Smooth muscle cell of the brain vasculature (primary cell): ENCODE data around the gene HTR7.
"Not testable (repeated sequence)": the region's sequence is repeated elsewhere in the genome, so short reads cannot be mapped to it uniquely, and the experiment has no call there.

ENCODE experiments used
- DNase-seq: peaks from one replicate; pipeline ENCODE4 v3.0.0-alpha.2; 2012; ENCODE audit warnings: low read depth, low spot score

The HTR7 gene

DNA sequence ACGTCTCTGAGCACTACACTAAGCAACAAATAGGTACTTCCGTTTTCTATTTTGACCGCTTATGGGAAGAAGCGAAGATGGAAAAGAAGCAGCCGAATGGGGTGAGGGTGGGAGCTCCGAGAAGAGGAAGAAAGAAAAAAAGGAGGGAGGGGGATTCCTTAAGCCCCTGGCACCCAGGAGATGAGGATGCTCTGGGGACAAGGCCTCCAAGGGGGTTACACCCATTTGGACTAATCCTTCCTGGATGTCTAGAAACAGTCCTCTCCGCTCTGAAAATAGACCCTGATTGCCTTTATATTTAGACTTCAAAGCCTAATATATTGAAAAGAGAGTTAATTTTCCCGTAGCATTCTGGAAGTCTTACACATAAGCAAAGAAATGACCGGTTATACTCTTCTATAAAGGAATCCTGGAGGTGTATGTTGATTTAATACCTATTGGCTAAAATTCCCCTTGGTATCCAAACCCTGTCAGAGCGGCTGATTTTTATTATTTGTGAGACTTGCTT lies 676 bp upstream of the HTR7 start:
- no peak for DNase-seq

DNA sequence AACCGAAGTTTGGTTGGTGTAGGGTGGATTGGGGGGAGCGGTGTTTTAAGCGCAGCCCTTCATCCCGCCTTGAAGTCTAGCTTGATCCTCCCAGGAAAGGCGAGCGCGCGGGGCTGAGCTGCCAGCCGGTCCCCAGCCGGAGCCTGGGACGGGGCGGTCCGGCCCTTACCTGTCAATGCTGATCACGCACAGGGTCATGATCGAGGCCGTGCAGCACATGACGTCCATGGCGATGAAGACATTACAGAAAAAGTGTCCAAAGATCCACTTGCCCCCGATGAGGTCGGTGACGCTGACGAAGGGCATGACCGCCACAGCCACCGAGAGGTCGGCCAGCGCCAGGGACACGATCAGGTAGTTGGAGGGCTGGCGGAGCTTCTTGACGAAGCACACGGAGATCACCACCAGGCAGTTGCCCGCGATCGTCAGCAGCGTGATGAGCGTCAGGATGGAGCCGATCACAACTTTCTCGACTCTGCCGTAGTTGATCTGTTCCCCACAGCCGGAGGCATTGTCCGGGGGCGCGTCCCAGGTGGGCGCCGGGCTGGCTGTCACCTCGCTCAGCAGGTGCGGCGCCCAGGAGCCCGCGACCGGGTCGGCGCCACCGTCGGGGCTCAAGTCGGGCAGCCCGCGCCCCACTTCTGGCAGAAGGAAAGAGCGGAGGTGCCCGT lies 740 bp downstream of the HTR7 start:
- DNase-seq = no peak

DNA sequence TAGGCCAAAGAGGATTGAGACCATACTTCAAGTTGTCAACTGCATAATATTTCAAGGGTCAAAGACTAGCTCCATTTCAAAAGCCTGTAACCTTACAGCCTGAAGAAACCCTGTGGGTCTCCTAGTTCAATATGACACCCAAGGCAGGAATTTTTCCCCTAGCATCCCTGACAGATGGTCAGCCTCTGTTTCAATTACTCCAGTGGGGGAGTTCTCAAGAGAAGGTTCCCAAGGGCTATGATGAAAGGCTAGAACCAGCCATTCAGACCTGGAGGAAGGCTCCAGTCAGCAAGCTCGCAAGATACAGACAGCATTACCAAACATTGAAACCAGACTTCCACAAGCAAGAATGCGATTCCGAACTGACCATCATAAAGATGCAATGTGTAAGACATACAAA lies 1.6 kb downstream of the HTR7 start:
- DNase-seq = no peak

DNA sequence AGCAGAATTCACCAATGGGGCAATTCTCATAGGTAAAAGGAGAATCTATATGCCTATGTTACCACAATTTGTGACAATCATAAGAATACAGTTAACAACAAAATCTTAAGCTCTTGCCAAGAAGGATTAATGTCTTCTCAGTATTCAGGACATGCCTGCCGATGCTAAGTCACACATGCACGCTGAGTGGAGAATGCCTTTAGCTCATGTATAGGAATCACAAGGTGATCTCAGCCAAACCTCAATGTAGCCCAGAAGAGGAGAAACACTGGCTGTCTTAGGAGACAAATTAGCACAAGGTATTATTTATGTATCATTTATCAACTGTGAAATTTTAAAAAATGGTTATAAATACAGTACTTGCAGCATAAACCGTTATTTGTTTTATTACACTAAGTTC lies 2.7 kb downstream of the HTR7 start:
- no peak for DNase-seq

DNA sequence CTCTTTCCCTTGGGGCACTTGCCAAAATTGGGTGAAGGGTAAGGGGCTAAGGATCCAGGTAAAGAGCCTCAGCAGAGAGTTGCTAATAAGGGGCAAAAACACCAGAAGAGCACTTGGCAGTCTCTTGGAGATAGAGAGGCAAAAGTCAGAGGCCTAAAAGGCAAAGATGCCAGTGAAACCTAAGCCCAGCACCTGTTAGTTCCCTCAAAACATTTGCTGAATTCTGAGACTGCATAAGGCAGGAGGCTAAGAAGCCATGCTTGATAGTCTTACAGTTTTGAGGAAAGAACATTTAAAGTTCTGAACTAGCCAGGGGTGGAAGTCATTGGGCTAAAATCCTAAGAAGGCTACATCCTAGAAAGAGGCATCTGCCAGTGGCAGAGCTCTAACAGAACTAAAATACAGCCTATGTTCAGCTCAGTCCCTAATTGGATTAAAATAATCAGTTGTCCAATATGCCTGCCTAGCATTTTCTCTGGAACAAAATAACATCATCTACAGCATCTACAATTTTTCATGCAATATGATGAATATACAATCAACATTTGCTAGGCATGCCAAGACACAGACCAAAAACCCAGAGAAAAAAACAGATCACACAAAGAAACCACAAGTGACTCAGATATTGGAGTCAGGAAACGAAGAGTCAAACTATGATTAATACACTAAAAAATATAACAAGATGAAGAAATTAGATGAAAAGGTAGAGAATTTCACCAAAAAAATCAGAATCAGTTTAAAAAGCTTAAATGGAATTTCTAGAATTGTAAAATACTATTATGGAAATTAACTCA lies 7.7 kb downstream of the HTR7 start:
- DNase-seq = no peak

DNA sequence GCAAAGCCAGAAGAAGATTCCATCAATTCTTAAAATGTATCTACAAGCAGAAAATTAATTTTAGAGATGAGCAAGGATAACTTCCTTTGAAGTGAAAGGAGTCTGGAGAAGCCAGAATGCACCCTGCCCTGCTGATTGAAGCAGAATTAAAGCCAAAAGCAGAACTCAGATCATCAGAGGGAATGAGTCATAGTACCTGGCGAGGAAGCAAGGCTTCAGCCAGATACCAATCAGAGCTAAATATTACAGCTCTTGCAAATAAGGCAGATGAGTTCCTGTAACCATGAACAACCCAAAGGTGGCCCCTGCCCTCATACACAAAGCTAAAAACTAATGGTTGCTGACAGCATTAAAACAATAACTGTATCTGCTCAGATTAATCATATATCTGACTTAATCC lies 10.4 kb downstream of the HTR7 start:
- no peak for DNase-seq

DNA sequence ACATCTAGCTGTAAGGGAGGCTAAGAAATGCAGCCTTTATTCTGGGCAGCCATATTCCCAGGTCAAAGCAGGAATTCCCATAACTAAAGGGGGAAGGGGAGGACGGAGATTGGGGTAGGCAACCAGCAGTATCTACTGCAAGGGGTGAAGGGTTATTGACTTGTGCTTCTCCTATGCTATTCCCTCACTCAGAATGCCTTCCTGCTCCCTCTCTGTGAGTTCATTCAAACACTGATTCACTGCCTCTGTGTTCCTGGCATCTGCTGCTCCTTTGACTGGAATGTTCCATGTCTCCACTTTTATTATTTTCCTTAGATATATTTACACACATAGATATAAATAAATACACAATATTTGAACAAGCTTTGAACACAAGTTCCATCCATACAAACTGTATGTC lies 11.1 kb downstream of the HTR7 start:
- DNase-seq = no peak

GRCh38 chr10:90845726-90846125 lies 12.1 kb downstream of the HTR7 start:
- DNase-seq = no peak

DNA sequence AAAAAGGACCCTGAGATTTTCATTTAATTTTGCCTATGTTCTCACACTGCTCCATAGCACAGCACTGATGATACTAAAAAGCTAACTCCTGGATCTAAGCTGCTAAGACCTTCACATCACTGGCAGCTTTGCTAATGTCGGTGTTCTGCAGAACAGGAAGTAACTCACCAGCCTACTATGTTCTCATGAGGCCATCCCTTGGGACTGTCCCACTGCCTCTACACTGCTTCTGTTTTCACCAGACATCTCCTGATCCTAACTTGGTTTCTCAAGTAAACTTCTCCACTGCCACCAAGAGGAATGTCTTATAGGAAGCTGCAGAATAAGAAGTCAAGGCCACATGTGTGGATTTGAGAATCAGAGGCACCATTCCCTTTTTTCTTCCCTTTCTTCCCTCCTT lies 15.1 kb downstream of the HTR7 start:
- no peak for DNase-seq

- DNase-seq = no peak
Measured at GRCh38 chr10:90837486-90837885, 20.4 kb downstream of the HTR7 start.

GRCh38 chr10:90834326-90834725 lies 23.5 kb downstream of the HTR7 start:
- DNase-seq = no peak

- no peak for DNase-seq
Measured at GRCh38 chr10:90832111-90832510, 25.7 kb downstream of the HTR7 start.

DNA sequence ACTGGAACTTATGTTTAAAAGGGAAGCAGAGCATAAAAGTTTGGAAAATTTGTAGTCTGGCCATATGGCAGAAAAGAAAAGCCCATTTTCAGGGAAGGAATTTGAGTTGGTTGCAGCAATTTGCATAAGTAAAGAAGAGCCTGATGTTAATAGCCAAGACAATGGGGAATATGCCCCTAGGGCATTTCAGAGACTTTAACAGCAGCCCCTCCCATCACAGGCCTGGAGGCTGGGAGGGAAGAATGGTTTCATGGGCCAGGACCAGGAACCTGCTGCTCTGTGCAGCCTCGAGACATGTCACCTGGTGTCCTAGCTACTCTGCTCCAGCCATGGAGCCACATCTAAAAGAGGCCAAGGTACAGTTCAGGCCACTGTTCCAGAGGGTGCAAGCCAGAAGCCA lies 35.3 kb downstream of the HTR7 start:
- DNase-seq = no peak

GRCh38 chr10:90821864-90822263 lies 36.0 kb downstream of the HTR7 start:
- not testable (repeated sequence) for DNase-seq

DNA sequence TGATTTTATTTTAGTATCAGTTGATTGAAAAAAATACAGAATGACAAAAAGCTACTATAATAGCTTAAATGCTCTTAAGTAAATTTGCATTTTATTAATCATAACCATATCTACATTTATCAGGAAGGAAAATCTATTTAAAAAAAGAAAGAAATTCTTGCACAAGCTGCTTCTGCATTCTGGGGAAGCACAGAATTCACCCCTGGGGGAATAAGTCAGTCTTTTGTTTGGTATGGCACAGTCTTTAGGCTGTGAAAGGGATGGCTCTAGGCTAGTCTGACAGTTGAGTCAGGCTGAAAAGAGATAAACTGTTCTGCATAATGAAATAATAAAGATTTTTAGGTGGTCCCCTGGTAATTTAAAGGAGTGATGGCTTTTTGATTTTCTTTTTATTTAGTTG lies 37.9 kb downstream of the HTR7 start:
- DNase-seq = no peak

DNA sequence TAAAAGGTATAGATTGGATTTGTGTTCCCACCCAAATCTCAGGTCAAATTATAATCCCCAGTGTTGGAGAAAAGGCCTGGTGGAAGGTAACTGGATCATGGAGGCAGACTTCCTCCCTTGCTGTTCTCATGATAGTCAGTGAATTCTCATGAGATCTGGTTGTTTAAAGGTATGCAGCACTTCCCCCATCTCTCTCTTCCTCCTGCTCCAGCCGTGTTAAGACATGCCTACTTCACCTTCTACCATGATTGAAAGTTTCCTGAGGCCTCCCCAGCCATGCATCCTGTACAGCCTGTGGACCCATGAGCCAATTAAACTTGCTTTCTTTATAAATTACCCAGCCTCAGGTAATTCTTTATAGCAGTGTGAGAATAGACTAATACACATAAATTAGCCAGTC lies 39.1 kb downstream of the HTR7 start:
- DNase-seq = no peak

DNA sequence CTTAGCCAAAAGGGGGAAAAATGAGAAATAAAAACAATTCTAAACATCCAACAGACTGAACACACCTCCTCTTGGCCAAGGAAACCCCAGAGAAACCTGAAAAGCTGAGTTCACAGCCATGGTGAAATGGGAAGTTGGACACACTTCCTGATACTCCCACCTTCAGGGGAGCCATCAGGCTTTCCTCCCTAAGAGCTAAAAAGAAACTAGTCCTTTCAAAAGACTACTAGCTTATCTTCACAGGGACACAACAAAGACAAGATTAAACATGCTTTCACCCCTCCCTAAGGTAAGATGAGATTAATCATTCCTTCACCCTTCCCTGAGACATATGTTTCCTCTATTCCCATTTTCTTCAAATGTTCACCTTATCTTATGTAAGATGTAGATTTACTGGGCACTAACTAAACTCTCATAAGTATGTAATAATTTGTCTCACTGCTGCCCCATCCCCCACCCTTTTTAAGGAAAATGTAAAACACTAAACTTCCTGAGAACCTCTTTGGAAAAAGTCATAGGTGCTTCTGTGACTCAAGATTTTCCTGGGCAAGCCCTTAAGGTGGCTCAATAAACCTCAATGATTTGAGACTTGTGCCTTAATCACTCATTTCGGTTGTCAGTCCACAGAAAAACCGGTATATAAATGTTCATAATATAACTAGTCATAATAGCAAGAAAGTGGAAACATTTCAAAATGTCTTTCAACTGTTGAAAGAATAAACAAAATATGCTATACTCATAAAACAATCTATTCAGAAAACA lies 40.5 kb downstream of the HTR7 start:
- no peak for DNase-seq

- no peak for DNase-seq
Measured at GRCh38 chr10:90816466-90816865, 41.4 kb downstream of the HTR7 start.

DNA sequence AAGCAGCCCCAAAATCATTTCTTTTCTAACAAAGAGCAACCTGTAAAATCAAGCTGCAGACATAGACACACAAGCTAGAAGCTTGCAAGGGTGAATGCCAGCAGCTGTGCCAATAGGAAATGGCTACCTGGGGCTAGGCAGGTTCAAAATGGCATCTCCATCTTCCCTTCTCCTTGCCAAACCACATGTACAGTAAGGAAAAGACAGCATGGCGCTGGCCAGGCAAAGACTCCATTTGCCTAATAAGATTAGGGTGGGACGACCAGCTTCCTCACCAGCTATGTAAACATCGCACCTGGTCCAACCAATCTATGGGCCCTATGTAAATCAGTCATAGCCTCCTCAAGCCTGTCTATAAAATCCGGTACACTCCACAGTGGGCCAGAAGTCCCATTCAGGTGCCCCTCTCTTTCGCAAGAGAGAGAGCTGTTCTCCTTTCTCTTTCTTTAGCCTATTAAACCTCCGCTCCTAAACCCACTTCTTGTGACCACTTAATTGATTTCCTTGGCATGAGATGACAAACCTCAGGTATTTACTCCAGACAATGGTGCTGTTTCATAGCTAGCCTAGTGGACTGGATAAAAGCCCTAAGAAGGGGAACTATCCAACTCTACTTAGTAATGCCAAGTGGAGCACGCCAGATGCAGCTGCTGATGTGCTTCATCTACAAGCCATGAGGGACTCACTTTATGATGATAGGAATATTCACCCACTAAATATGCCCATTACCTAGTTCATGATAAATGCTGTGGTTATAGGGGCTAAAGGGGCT lies 44.1 kb downstream of the HTR7 start:
- no peak for DNase-seq

DNA sequence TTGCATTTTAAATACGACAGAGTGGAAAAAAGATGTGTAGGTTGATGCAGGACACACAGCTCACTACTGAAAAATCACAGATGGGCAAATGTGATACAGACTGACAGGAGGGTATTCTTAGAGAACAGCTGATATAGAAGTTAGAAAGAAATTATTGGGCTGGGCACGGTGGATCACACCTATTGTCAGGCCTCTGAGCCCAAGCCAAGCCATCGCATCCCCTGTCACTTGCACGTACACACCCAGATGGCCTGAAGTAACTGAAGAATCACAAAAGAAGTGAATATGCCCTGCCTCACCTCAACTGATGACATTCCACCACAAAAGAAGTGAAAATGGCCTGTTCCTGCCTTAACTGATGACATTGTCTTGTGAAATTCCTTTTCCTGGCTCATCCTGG lies 50.7 kb downstream of the HTR7 start:
- not testable (repeated sequence) for DNase-seq

DNA sequence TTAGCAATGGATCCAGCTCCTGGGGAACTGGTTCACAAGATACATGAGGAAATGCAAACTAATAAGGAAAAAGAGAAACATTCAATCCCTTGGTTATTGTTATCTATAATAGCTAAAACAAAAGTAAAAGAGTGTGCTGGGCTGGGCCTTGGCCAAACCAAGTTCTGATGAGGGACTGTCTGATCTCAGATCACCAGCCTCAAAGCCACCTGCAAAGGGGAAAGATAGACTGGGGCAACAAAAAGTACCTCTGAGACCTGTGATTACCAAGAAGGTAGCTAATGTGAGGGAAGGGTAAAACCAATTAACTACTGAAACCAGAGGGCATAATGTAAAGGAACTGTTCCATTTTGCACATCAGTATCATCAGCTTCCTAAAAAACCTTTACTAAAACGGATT lies 51.2 kb downstream of the HTR7 start:
- no peak for DNase-seq

- DNase-seq = no peak
Measured at GRCh38 chr10:90805206-90805605, 52.6 kb downstream of the HTR7 start.
